GM12878 (cell line): ENCODE data around the gene FRS3. TPM values are rescaled to one million over a fixed set of nuclear protein-coding genes. Genes with fewer than 3 reads are reported as not detected.

ENCODE experiments used
- ATAC-seq: fragments of 200-7000 bp; cut with Tn5 transposase; 3 replicates; pipeline ENCODE4 v1.9.1; 2020; ENCODE audit warnings: mild to moderate bottlenecking, moderate library complexity
- BruUV-seq: library from RNA; stranded (reverse); fragments of 400-500 nt; replicated peaks from 2 replicates; lab custom pipeline; 2021; lab: Mats Ljungman, UMichigan
- CTCF ChIA-PET: fragments of 300-600 bp; sonication (Branson Sonifier 250); formaldehyde crosslinking; extraction: SDS; loops from one replicate; lab custom pipeline; 2021; ENCODE audit warnings: inconsistent platforms; lab: Yijun Ruan, JAX
- POLR2A ChIA-PET: fragments of 350-600 bp; formaldehyde crosslinking; extraction: SDS; loops from one replicate; lab custom pipeline; 2021; ENCODE audit warnings: inconsistent platforms; lab: Charles Lee
- RAD21 ChIA-PET: fragments of 300-600 bp; sonication (Branson Sonifier 250); formaldehyde crosslinking; loops from one replicate; lab custom pipeline; 2023; ENCODE audit warnings: antibody characterized with exemption; ENCODE audit not compliant: unreplicated experiment; lab: Charles Lee
- SMC1A ChIA-PET: fragments of 300-600 bp; sonication (Branson Sonifier 250); formaldehyde crosslinking; loops from one replicate; lab custom pipeline; 2023; ENCODE audit not compliant: unreplicated experiment, uncharacterized antibody; lab: Charles Lee
- DNase-seq: peaks from one replicate; pipeline ENCODE4 v3.0.0-alpha.2; 2011; ENCODE audit warnings: low read depth, low spot score
- FAIRE-seq: peaks from 3 replicates; lab custom pipeline; 2011; peaks lifted over from hg19 to GRCh38; lab: Jason Lieb, UNC
- H2AFZ ChIP-seq: 2 replicates; pipeline ENCODE4 v1.6.0; 2011; ENCODE audit warnings: low read depth, low read length, control low read depth; ENCODE audit not compliant: control insufficient read depth
- H3K27ac ChIP-seq: 2 replicates; pipeline ENCODE4 v1.5.1; 2011; ENCODE audit warnings: control low read depth; ENCODE audit not compliant: control insufficient read depth, insufficient read depth
- H3K27me3 ChIP-seq, 2 experiments: replicated peaks in 1 of 2; 2 replicates each; pipeline versions ENCODE4 v1.6.0 to v1.6.1; 2011; ENCODE audit warnings: low read length in 1 of 2; ENCODE audit not compliant: control insufficient read depth in 2 of 2, insufficient read depth in 2 of 2
- H3K36me3 ChIP-seq, 2 experiments: 2 replicates each; pipeline ENCODE4 v1.5.1; 2011; ENCODE audit warnings: low read length in 1 of 2; ENCODE audit not compliant: control insufficient read depth in 2 of 2, insufficient read depth in 2 of 2
- H3K4me1 ChIP-seq: 2 replicates; pipeline ENCODE4 v1.6.1; 2011; ENCODE audit warnings: mild to moderate bottlenecking, low read length, moderate library complexity, mixed read lengths; ENCODE audit not compliant: control insufficient read depth, insufficient read depth
- H3K4me2 ChIP-seq: 2 replicates; pipeline ENCODE4 v1.6.0; 2011; ENCODE audit warnings: control low read depth; ENCODE audit not compliant: control insufficient read depth, insufficient read depth
- H3K4me3 ChIP-seq: fragments of 200-600 bp; sonication (generic); 2 replicates; pipeline ENCODE4 v1.5.1; 2016
- H3K79me2 ChIP-seq: 2 replicates; pipeline ENCODE4 v1.6.0; 2011; ENCODE audit warnings: low read length; ENCODE audit not compliant: control insufficient read depth, insufficient read depth
- H3K9ac ChIP-seq: 2 replicates; pipeline ENCODE4 v1.8.0; 2011; ENCODE audit warnings: low read length, control low read depth, mixed read lengths; ENCODE audit not compliant: control insufficient read depth, insufficient read depth
- H3K9me3 ChIP-seq: replicated peaks from 3 replicates; pipeline ENCODE4 v1.5.1; 2011; ENCODE audit warnings: mild to moderate bottlenecking, low read length; ENCODE audit not compliant: control insufficient read depth, insufficient read depth
- H4K20me1 ChIP-seq: 2 replicates; pipeline ENCODE4 v1.6.0; 2011; ENCODE audit not compliant: control insufficient read depth, insufficient read depth
- ASH2L ChIP-seq: fragments of 300-600, 200-600 bp; sonication (generic); IDR thresholded peaks from 2 replicates; pipeline ENCODE4 v1.6.1; 2017; ENCODE audit warnings: low read depth, mild to moderate bottlenecking, borderline replicate concordance
- ATF7 ChIP-seq: fragments of 450-650 bp; IDR thresholded peaks from 2 replicates; pipeline ENCODE4 v1.6.1; 2016; ENCODE audit warnings: low read depth, mild to moderate bottlenecking
- EP300 ChIP-seq, 2 experiments: fragments of 150-350 bp in 1 of 2; IDR thresholded peaks; 2 replicates each; pipeline ENCODE4 v1.6.1; 2011 to 2012; ENCODE audit warnings: low read depth in 2 of 2, low read length in 2 of 2, borderline replicate concordance in 1 of 2, improper control_type of control experiment in 1 of 2, inconsistent platforms in 1 of 2; ENCODE audit not compliant: control insufficient read depth in 1 of 2
- ETV6 ChIP-seq, 2 experiments: fragments of 450-650 bp in 1 of 2; IDR thresholded peaks in 1 of 2; conservative IDR thresholded peaks in 1 of 2; 2 replicates each; pipeline ENCODE4 v1.6.1; 2014; ENCODE audit warnings: antibody characterized with exemption in 1 of 2, borderline replicate concordance in 1 of 2, low read depth in 1 of 2, mild to moderate bottlenecking in 1 of 2, moderate library complexity in 1 of 2
- HCFC1 ChIP-seq: fragments of 150-350 bp; IDR thresholded peaks from 2 replicates; pipeline ENCODE4 v1.6.1; 2014; ENCODE audit warnings: low read length
- POLR2AphosphoS5 ChIP-seq: IDR thresholded peaks from 2 replicates; pipeline ENCODE4 v1.6.1; 2011; ENCODE audit warnings: mild to moderate bottlenecking, low read length, inconsistent platforms
- RAD51 ChIP-seq: fragments of 450-650 bp; IDR thresholded peaks from 2 replicates; pipeline ENCODE4 v1.6.1; 2016; ENCODE audit warnings: moderate library complexity, mild to moderate bottlenecking, inconsistent platforms
- RCOR1 ChIP-seq: conservative IDR thresholded peaks from 2 replicates; pipeline ENCODE4 v1.6.1; 2012; ENCODE audit warnings: low read depth, low read length, improper control_type of control experiment
- RELB ChIP-seq: fragments of 450-650 bp; IDR thresholded peaks from 2 replicates; pipeline ENCODE4 v1.6.1; 2017; ENCODE audit warnings: low read depth, mild to moderate bottlenecking, moderate library complexity
- SIN3A ChIP-seq: IDR thresholded peaks from 2 replicates; pipeline ENCODE4 v1.6.1; 2012; ENCODE audit warnings: low read depth, low read length, improper control_type of control experiment
- STAT1 ChIP-seq: fragments of 450-650 bp; conservative IDR thresholded peaks from 2 replicates; pipeline ENCODE4 v1.6.1; 2014; ENCODE audit warnings: antibody characterized with exemption, mild to moderate bottlenecking
- SUZ12 ChIP-seq: fragments of 200-600 bp; sonication (generic); IDR thresholded peaks from one replicate; pipeline ENCODE4 v1.6.1; 2018; ENCODE audit warnings: antibody characterized with exemption, mild to moderate bottlenecking; ENCODE audit not compliant: unreplicated experiment
- TCF7 ChIP-seq: IDR thresholded peaks from 2 replicates; pipeline ENCODE4 v1.6.1; 2014; ENCODE audit warnings: antibody characterized with exemption, borderline replicate concordance
- ZNF207 ChIP-seq: fragments of 450-650 bp; IDR thresholded peaks from 2 replicates; pipeline ENCODE4 v1.6.1; 2014; ENCODE audit warnings: antibody characterized with exemption, mild to moderate bottlenecking, borderline replicate concordance
- ZNF274 ChIP-seq: IDR thresholded peaks from one replicate; pipeline ENCODE4 v1.8.0; 2011; ENCODE audit not compliant: insufficient read length, insufficient read depth
- WGBS: methylation state at CpG from one replicate; pipeline ENCODE4 v1.1.6; 2016; ENCODE audit warnings: low lambda C conversion rate; ENCODE audit not compliant: insufficient replicate concordance, insufficient coverage; ENCODE audit errors: missing lambda C conversion rate; 5-methylcytosine and 5-hydroxymethylcytosine counted together
- in situ Hi-C: fragments of 300-500 bp; cut with MboI; formaldehyde crosslinking; loops from 9 replicates; pipeline ENCODE4 v1.14.3; 2018; ENCODE audit warnings: mixed read lengths
- intact Hi-C: fragments of 100-400 bp; cut with micrococcal nuclease; formaldehyde crosslinking; loops from one replicate; pipeline ENCODE4 v1.14.2; 2022; ENCODE audit not compliant: unreplicated experiment
- polyA plus RNA-seq, 11 experiments: library from polyadenylated mRNA; depleted of rRNA in 4 of 11; unstranded in 6 of 11; stranded (reverse) in 5 of 11; fragments of >200 nt; fragmentation: Nextera tagmentation in 4 of 11; fragmentation: Illumina TruSeq in 1 of 11; extraction: Ambion mirVana in 4 of 11; extraction: Trizol in 1 of 11; gene quantifications; 1 replicate in 1 of 11; 2 replicates in 10 of 11; pipeline versions ENCODE4 v1.2.1 to v1.2.3, GENCODE V29; 2011 to 2016; ENCODE audit warnings: inconsistent platforms in 2 of 11, missing spikeins in 2 of 11, low read depth in 1 of 11
- total RNA-seq, 4 experiments: library from RNA; depleted of rRNA in 3 of 4; stranded (reverse); fragments of >200 nt in 3 of 4; fragmentation: Illumina TruSeq in 1 of 4; extraction: Trizol in 1 of 4; gene quantifications; 2 replicates each; pipeline versions ENCODE4 v1.2.1 to v1.2.3, GENCODE V29; 2013 to 2021
- TF ChIP-seq, protein P1 (sequence below): fragments of 450-650 bp; IDR thresholded peaks from 2 replicates; pipeline ENCODE4 v1.6.1; 2016; ENCODE audit warnings: mild to moderate bottlenecking, moderate library complexity, borderline replicate concordance

FRS3 gene
- total and polyA plus RNA-seq, 10 of the 15 experiments (the other 5 are each of a cell fraction or from before 2014, with no cell fraction given) = 0.05 to 3.4 (median 1.5) TPM

- intact Hi-C loops = no loop called here
- no TSS peak for BruUV-seq
- CTCF ChIA-PET = interaction anchor here (0.7 to 6.9 kb wide), 4 partner anchors 12 to 296 kb away, joined by 4 to 84 read pairs (median 31); partner anchors contain the start of gene TFEB
- peak overlapping the region; percentile 61 for H3K4me3 ChIP-seq
- DNase-seq (no peak), ATAC-seq (peak; percentile 40), FAIRE-seq (no peak)
- 4% methylated on average over 3 of the region's 3 CpGs for WGBS
- peak overlapping the region; percentile 91 for H3K9ac ChIP-seq
- no peak overlapping the region for H2AFZ ChIP-seq
- RAD21 ChIA-PET = interaction anchor here (1.2 to 14.4 kb wide), 6 partner anchors 9 to 386 kb away, joined by 3 to 300 read pairs (median 4); partner anchors contain the start of genes BYSL and MED20
- peak overlapping the region; percentile 99 for H3K4me2 ChIP-seq
- H3K79me2 ChIP-seq = peaks cover 98% of the 10 kb centered on the region
- SMC1A ChIA-PET = interaction anchor here (0.7 to 7.7 kb wide), 5 partner anchors 11 to 325 kb away, joined by 3 to 151 read pairs (median 4); no protein-coding TSS in a partner anchor
- H3K27ac ChIP-seq = peak overlapping the region; percentile 97
- H3K36me3 ChIP-seq = peaks cover 2 to 8% of the 10 kb centered on the region in 2 experiments; a peak in 3 of 4 replicates
- H3K4me1 ChIP-seq = peaks cover 80% of the 10 kb centered on the region
- H3K9me3 ChIP-seq = no peaks in the 10 kb centered on the region
- POLR2A ChIA-PET = interaction anchor here (2.9 to 13.0 kb wide), 3 partner anchors 11 to 386 kb away, joined by 13 to 293 read pairs (median 210); partner anchors contain the start of gene TFEB
- H4K20me1 ChIP-seq = peaks cover 2% of the 10 kb centered on the region; the same call in 1 of the 2 replicates
- H3K27me3 ChIP-seq = no peaks in the 10 kb centered on the region
- in situ Hi-C loops = no loop called here
- no peak for TF ChIP-seq SUZ12
- no peak; a peak in 1 of 4 replicates for TF ChIP-seq EP300 (IDR thresholded peaks at IDR 0.05; ENCODE audit: borderline replicate concordance in 1 of 2, control insufficient read depth in 1 of 2, low read depth in 2 of 2, low read length in 2 of 2)
- TF ChIP-seq ASH2L = no peak
- TF ChIP-seq, protein P1, sequence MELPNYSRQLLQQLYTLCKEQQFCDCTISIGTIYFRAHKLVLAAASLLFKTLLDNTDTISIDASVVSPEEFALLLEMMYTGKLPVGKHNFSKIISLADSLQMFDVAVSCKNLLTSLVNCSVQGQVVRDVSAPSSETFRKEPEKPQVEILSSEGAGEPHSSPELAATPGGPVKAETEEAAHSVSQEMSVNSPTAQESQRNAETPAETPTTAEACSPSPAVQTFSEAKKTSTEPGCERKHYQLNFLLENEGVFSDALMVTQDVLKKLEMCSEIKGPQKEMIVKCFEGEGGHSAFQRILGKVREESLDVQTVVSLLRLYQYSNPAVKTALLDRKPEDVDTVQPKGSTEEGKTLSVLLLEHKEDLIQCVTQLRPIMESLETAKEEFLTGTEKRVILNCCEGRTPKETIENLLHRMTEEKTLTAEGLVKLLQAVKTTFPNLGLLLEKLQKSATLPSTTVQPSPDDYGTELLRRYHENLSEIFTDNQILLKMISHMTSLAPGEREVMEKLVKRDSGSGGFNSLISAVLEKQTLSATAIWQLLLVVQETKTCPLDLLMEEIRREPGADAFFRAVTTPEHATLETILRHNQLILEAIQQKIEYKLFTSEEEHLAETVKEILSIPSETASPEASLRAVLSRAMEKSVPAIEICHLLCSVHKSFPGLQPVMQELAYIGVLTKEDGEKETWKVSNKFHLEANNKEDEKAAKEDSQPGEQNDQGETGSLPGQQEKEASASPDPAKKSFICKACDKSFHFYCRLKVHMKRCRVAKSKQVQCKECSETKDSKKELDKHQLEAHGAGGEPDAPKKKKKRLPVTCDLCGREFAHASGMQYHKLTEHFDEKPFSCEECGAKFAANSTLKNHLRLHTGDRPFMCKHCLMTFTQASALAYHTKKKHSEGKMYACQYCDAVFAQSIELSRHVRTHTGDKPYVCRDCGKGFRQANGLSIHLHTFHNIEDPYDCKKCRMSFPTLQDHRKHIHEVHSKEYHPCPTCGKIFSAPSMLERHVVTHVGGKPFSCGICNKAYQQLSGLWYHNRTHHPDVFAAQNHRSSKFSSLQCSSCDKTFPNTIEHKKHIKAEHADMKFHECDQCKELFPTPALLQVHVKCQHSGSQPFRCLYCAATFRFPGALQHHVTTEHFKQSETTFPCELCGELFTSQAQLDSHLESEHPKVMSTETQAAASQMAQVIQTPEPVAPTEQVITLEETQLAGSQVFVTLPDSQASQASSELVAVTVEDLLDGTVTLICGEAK = no peak
- TF ChIP-seq TCF7 = no peak
- TF ChIP-seq ZNF274 = no peak
- peak; percentile 52 for TF ChIP-seq RAD51
- TF ChIP-seq SIN3A = no peak
- no peak for TF ChIP-seq STAT1
- peak; percentile 56; the same call in 1 of the 2 replicates for TF ChIP-seq POLR2AphosphoS5
- TF ChIP-seq HCFC1 = no peak
- no peak for TF ChIP-seq ZNF207
- peak; percentile 84 for TF ChIP-seq RELB
- no peak for TF ChIP-seq RCOR1
- TF ChIP-seq ATF7 = 0 out of 2 replicates have a peak, but pooled peaks have one; percentile 27
- no peak for TF ChIP-seq ETV6 (conservative IDR thresholded peaks at IDR 0.05 in 1 of 2, IDR thresholded peaks at IDR 0.05 in 1 of 2; ENCODE audit: borderline replicate concordance in 1 of 2, low read depth in 1 of 2)
These were observed 59.5 kb downstream of the FRS3 start for GRCh38 chr6:41720262-41720620.
